Endothelial cell of umbilical vein (primary cell): Measurements from ENCODE around the gene TTC33. TPM values are rescaled to one million over a fixed set of nuclear protein-coding genes. Genes with fewer than 3 reads are reported as not detected.
A peak's percentile ranks its signal among the peaks of the same experiment; 100 is the strongest.

ENCODE experiments used
- BruUV-seq: library from RNA; stranded (reverse); fragments of 400-500 nt; replicated peaks from 2 replicates; lab custom pipeline; 2021; lab: Mats Ljungman, UMichigan
- CTCF ChIA-PET: fragments of 300-600, 350-600 bp; sonication (Branson Sonifier 250); formaldehyde crosslinking; loops from one replicate; lab custom pipeline; 2021; ENCODE audit warnings: antibody characterized with exemption, inconsistent platforms; lab: Charles Lee
- POLR2A ChIA-PET: fragments of 300-600, 350-600 bp; sonication (Branson Sonifier 250); formaldehyde crosslinking; loops from one replicate; lab custom pipeline; 2021; ENCODE audit warnings: antibody characterized with exemption, inconsistent platforms; lab: Charles Lee
- DNase-seq: peaks from one replicate; pipeline ENCODE4 v3.0.0-alpha.2; 2011; ENCODE audit warnings: low read depth, low spot score
- FAIRE-seq: peaks from 2 replicates; lab custom pipeline; 2011; peaks lifted over from hg19 to GRCh38; lab: Jason Lieb, UNC
- H2AFZ ChIP-seq: 2 replicates; pipeline ENCODE4 v1.6.0; 2012; ENCODE audit warnings: low read depth, low read length, control low read depth, inconsistent platforms
- H3K27ac ChIP-seq: 2 replicates; pipeline ENCODE4 v1.5.1; 2011; ENCODE audit warnings: low read depth, mild to moderate bottlenecking, control low read depth, low read length, moderate library complexity; ENCODE audit not compliant: insufficient read depth
- H3K27me3 ChIP-seq, 2 experiments: 2 replicates each; pipeline versions ENCODE4 v1.6.0 to v1.6.1; 2011; ENCODE audit warnings: low read length in 2 of 2, mixed read lengths in 1 of 2; ENCODE audit not compliant: control insufficient read depth in 2 of 2, insufficient read depth in 2 of 2
- H3K36me3 ChIP-seq, 2 experiments: 2 replicates in 1 of 2; 3 replicates in 1 of 2; pipeline ENCODE4 v1.5.1; 2011; ENCODE audit warnings: low read length in 2 of 2, mild to moderate bottlenecking in 1 of 2, moderate library complexity in 1 of 2; ENCODE audit not compliant: control insufficient read depth in 2 of 2, insufficient read depth in 2 of 2; ENCODE audit errors: extremely low read depth in 1 of 2
- H3K4me1 ChIP-seq: 3 replicates; pipeline ENCODE4 v1.5.1; 2011; ENCODE audit warnings: mild to moderate bottlenecking, low read length; ENCODE audit not compliant: control insufficient read depth, insufficient read depth; ENCODE audit errors: extremely low read depth
- H3K4me2 ChIP-seq: 2 replicates; pipeline ENCODE4 v1.6.1; 2011; ENCODE audit warnings: low read length, control low read depth, mixed read lengths; ENCODE audit not compliant: insufficient read depth
- H3K4me3 ChIP-seq, 3 experiments: fragments of 200-600 bp in 1 of 3; sonication (generic), shearing (Covaris generic) in 1 of 3; replicated peaks in 1 of 3; 2 replicates each; pipeline ENCODE4 v1.5.1; 2011 to 2016; ENCODE audit warnings: control low read depth in 3 of 3, low read length in 3 of 3, mild to moderate bottlenecking in 2 of 3, inconsistent platforms in 1 of 3, low read depth in 1 of 3, moderate library complexity in 1 of 3; ENCODE audit not compliant: insufficient read depth in 1 of 3
- H3K79me2 ChIP-seq: 2 replicates; pipeline ENCODE4 v1.6.0; 2012; ENCODE audit warnings: low read length, inconsistent platforms; ENCODE audit not compliant: control insufficient read depth, insufficient read depth
- H3K9ac ChIP-seq: replicated peaks from 2 replicates; pipeline ENCODE3; 2011; ENCODE audit warnings: low read length, control low read depth; ENCODE audit not compliant: insufficient read depth; ENCODE audit errors: extremely low read depth
- H3K9me1 ChIP-seq: replicated peaks from 3 replicates; pipeline ENCODE4 v1.6.0; 2011; ENCODE audit warnings: mild to moderate bottlenecking, low read length; ENCODE audit not compliant: control insufficient read depth, insufficient read depth; ENCODE audit errors: extremely low read depth
- H3K9me3 ChIP-seq: replicated peaks from 2 replicates; pipeline ENCODE4 v1.5.1; 2012; ENCODE audit warnings: low read length, inconsistent platforms; ENCODE audit not compliant: control insufficient read depth, insufficient read depth
- H4K20me1 ChIP-seq: replicated peaks from 2 replicates; pipeline ENCODE3; 2011; ENCODE audit warnings: mild to moderate bottlenecking, low read length; ENCODE audit not compliant: control insufficient read depth, insufficient read depth; ENCODE audit errors: extremely low read depth
- FOS ChIP-seq: IDR thresholded peaks from 2 replicates; pipeline ENCODE4 v1.6.1; 2011; ENCODE audit warnings: mild to moderate bottlenecking, low read length, moderate library complexity, borderline replicate concordance; ENCODE audit not compliant: insufficient read depth
- JUN ChIP-seq: IDR thresholded peaks from 2 replicates; pipeline ENCODE4 v1.6.1; 2011; ENCODE audit warnings: borderline replicate concordance, low read depth; ENCODE audit not compliant: insufficient read length, insufficient read depth
- MYC ChIP-seq: IDR thresholded peaks from one replicate; pipeline ENCODE4 v1.6.1; 2011; ENCODE audit warnings: mild to moderate bottlenecking, low read depth, low read length
- dilution Hi-C: fragments of 300-500 bp; cut with MboI; formaldehyde crosslinking; loops from one replicate; pipeline ENCODE4 v1.15.0; 2019; ENCODE audit warnings: low sequenced_read_pairs; ENCODE audit not compliant: extremely low pct_ligation_motif_present
- intact Hi-C: fragments of 100-400 bp; cut with micrococcal nuclease; formaldehyde crosslinking; loops from one replicate; pipeline ENCODE4 v1.10.0; 2022
- polyA plus RNA-seq, 4 experiments: library from polyadenylated mRNA; depleted of rRNA in 3 of 4; stranded (reverse) in 3 of 4; unstranded in 1 of 4; fragments of >200 nt; gene quantifications; 2 replicates each; pipeline versions ENCODE4 v1.2.1 to v1.2.3, GENCODE V29; 2011 to 2012; ENCODE audit warnings: missing spikeins in 1 of 4
- total RNA-seq: library from RNA; stranded (reverse); gene quantifications from 2 replicates; pipeline ENCODE4 v1.2.3, GENCODE V29; 2021

Gene TTC33
- total and polyA plus RNA-seq, 2 donors (not counting 3 experiments of a cell fraction or from before 2014, with no cell fraction given) = 2.2 to 11.7 TPM

DNA sequence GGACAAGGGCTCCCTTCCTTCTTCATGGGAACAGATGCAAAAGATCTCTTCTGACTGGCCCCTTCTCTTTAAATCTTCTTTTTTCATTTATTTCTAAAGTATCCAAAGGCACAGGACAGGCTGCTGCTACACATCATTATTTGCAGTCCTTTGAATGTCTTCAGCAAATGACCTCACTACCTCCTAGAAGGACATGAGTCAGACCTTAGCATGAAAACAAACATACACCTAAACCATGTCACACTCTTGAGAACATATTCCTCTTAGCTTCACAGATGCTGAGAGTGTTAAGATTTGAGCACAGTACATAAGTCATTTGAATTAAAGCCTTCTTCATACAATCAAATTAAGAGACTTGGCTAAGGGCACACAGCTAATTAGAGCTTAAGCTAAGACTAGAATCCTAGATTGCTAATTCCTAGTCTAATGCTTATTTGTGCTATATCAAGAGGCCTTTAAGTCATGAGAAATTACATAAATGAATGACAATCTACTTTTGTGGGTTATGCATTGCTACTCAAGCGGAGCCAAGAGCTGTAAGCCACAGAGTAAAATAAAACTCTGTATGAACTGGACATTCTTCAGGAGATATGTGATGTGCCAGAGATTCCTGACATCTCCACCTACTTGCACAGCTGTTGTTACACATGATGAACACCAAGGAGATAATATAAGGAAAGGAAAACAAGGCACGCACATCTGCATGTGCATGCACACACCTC is 185.2 kb downstream of the TTC33 start:
- Histone ChIP-seq H3K79me2 (no peaks in the 10 kb centered on the region), H3K9ac (peak overlapping the region; percentile 7), H3K27ac (peak overlapping the region; percentile 72), H3K4me2 (peak overlapping the region; percentile 71), H3K27me3 (no peaks in the 10 kb centered on the region), H3K4me1 (peaks cover 18% of the 10 kb centered on the region), H3K9me3 (no peaks in the 10 kb centered on the region), H3K9me1 (no peaks in the 10 kb centered on the region), H3K4me3 (no peak overlapping the region), H2AFZ (no peak overlapping the region), H4K20me1 (no peaks in the 10 kb centered on the region), H3K36me3 (no peaks in the 10 kb centered on the region)
- TF ChIP-seq MYC (no peak), JUN (peak; percentile 82), FOS (peak; percentile 81)
- dilution Hi-C loops = no loop called here
- TSS peak; percentile 87 for BruUV-seq
- peak; percentile 85 for FAIRE-seq
- intact Hi-C loops = loop anchor here (1.0 to 2.0 kb wide), 3 partner anchors 18 to 622 kb away; partner anchors contain the start of gene PTGER4
- DNase-seq = peak; percentile 73
- POLR2A ChIA-PET = interaction anchor here (1.1 kb wide), 1 partner anchor 109 kb away, joined by 5 read pairs; the partner anchor contains the start of gene PTGER4
- CTCF ChIA-PET = interaction anchor here (0.7 to 1.4 kb wide), 3 partner anchors 18 to 119 kb away, joined by 3 read pairs; no protein-coding TSS in a partner anchor

DNA sequence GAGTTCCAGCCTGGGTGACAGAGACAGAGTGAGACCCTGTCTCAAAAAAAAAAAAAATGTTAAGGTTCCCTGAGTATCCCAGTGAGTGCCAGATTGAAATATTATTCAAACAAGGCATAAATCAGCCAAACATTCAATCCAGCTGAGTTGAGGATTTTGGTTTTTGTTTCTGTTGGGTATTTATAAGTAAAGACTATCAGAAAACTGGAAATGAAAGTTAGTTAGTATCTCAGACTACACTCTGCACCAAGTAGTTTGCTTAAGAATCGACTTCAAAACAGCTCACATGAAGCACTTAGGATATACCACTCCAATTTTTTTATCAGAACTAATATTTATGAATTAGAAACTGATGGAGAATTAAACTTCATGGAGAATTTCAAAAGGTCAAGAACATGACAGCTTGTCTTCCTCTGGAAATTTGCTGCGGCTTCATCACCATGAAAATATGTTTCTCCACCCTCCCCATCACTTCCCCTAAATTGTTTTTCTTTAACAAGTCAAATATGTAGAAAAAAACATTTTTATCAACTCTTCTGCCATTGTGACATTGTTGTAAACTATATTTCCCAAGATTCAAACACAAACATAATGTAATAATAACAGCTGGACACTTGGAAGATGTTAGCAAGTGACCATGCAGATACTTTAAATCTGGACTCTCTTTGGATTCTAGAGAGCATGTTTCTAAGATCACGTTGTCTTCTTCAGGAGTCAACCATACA is 186.1 kb downstream of the TTC33 start:
- H3K4me2 ChIP-seq = peak overlapping the region; percentile 71
- no peak overlapping the region for H3K4me3 ChIP-seq
- H3K27ac ChIP-seq = peak overlapping the region; percentile 72
- no peaks in the 10 kb centered on the region for H3K9me3 ChIP-seq
- H3K4me1 ChIP-seq = peaks cover 18% of the 10 kb centered on the region
- ChIA-PET CTCF (interaction anchor here (1.3 to 1.6 kb wide), 3 partner anchors 11 to 119 kb away, joined by 3 to 4 read pairs (median 3); no protein-coding TSS in a partner anchor), POLR2A (interaction anchor here (1.1 kb wide), 1 partner anchor 110 kb away, joined by 5 read pairs; the partner anchor contains the start of gene PTGER4)
- peak overlapping the region; percentile 4 for H2AFZ ChIP-seq
- H3K9me1 ChIP-seq = no peaks in the 10 kb centered on the region
- intact Hi-C loops = loop anchor here (1.0 to 2.0 kb wide), 3 partner anchors 17 to 621 kb away; partner anchors contain the start of gene PTGER4
- TF ChIP-seq MYC (no peak), FOS (peak; percentile 75)
- dilution Hi-C loops = no loop called here
- no TSS peak for BruUV-seq
- peak overlapping the region; percentile 7 for H3K9ac ChIP-seq
- DNase-seq = peak; percentile 63
- H4K20me1 ChIP-seq = no peaks in the 10 kb centered on the region
- H3K36me3 ChIP-seq = no peaks in the 10 kb centered on the region
- no peaks in the 10 kb centered on the region for H3K27me3 ChIP-seq
- H3K79me2 ChIP-seq = no peaks in the 10 kb centered on the region
- peak; percentile 74 for FAIRE-seq
